UCSD-AML1 (cell line): ENCODE measurements around the gene TRIM49D2.
"Not testable (repeated sequence)": the region's sequence is repeated elsewhere in the genome, so short reads cannot be mapped to it uniquely, and the experiment has no call there.

Source experiments
- DNase-seq: peaks from one replicate; lab custom pipeline; 2025; ENCODE audit not compliant: unreplicated experiment; lab: John Stamatoyannopoulos, UW

TRIM49D2 gene, protein sequence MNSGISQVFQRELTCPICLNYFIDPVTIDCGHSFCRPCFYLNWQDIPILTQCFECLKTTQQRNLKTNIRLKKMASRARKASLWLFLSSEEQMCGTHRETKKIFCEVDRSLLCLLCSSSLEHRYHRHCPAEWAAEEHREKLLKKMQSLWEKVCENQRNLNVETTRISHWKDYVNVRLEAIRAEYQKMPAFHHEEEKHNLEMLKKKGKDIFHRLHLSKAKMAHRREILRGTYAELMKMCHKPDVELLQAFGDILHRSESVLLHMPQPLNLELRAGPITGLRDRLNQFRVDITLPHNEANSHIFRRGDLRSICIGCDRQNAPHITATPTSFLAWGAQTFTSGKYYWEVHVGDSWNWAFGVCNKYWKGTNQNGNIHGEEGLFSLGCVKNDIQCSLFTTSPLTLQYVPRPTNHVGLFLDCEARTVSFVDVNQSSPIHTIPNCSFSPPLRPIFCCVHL

DNA sequence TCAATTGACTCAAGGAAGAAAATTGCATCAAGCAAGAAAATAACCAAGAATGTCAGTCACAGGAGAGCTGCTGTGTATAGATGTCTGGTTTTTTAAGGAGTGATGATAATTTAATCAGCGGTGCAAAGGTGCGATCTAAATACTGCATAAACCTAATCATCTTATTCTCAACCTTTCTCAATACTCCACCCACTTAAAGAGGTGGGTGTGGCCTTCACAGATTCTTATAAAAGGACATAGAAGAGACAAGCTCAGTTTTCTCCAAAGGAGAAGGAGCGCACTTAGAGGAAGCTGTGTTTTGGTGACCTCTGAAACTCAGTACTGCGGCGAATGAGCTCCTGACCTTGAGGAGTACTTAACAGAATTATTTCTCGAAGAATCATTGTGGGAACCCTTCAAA, at the start of gene TRIM49D2:
Gene TRIM49D2, plus strand, starts transcription at position 301 of the 400 bp plus-strand sequence. CDS start 2,698 bp downstream, outside the sequence.
- DNase-seq, result not testable (repeated sequence)

DNA sequence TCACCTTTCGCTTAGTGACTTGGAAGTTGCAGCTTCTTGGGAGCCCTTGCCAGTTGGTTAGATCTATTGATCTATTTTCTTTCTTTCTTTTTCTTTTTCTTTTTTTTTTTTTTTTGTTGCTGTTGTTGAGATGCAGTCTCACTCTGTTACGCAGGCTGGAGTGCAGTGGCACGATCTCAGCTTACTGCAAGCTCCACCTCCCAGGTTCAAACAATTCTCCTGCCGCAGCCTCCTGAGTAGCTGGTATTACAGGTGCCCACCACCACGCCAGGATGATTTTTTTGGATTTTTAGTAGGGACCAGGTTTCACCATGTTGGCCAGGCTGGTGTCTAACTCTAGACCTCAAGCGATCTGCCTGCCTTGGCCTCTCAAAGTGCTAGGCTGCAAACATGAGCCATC, 46.4 kb upstream of the TRIM49D2 start:
- DNase-seq, result not testable (repeated sequence)

DNA sequence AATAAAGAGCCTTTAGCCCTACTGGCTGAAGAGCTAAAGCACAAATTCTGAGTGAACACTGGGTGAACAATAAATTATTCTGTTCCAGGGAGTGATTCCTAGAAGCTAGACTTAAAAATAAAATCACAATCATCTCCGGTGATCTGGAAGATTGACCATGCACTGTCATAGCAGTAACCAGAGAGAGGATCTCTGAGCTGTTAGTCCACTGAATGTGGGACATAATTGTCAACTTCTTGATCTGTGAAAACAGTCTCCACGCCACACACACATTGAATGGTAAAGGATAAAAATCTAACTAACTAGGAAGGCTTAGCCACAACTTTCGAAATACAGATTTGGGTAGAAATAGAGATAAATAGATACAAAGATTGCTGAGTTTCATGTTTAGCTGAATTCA, 30.6 kb upstream of the TRIM49D2 start:
- not testable (repeated sequence) for DNase-seq

DNA sequence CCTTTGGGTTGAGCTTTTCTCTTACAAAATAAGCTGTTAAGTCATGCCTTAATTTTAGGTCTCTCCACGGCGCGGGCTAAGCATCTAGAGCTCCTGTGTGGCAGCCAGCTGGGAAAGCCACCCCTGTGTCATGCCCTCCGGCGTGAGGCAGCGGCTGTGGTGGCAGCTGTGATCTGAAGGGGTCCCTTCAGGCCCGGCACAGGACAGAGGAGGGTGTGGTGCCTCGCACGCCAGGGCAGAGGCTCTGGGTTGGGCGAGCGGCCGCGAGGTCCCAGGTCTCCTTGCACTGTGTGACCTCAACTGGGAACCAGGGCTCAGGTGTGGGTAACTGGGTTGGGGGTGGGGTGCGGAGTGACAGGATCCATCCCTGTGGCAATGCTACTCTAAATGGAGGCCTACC, 23.1 kb upstream of the TRIM49D2 start:
- not testable (repeated sequence) for DNase-seq

DNA sequence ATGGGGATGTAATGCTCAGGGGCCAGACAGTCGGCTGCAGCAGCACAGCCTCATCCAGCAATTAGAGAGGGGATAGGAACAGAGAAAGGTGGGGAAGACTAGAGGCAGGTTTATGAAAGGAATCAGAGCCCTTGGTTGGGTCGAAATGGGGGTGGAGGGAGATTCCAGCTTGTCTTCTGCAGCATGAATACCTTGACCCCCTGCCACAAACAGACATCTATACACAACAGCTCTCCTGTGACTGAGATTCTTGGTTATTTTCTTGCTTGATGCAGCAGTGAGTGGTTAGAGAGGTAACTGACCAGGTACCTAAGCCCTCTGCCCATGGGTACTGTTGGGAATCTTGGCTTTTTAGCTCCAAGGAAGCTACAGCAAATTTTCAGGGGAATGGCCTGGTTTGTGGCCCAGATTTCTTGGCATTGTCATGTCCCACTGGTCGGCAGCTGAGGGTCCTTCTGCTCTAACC, 1.6 kb upstream of the TRIM49D2 start, which contains the start of gene TRIM49D1:
Gene TRIM49D1, minus strand, starts transcription at position 51 of the 466 bp plus-strand sequence. CDS start 4,535 bp downstream, outside the sequence.
- no peak for DNase-seq

DNA sequence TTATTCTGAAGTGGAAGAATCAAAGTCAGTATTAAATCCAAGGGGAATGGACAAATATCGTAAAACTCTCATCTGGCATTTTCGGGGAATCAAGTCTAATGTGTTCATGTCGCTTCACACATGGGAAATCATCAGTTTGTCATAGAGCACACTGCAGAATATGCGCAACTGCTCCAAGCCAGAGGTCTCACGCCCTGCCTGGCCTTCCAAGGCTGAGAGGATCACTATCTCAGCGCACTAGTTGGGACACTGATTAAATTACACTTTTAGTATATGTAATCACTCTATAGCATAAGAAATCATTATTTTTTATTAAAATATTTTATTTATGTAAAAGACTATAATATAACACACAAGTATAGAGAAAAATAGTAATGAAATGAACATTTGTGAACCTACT, 37.0 kb downstream of the TRIM49D2 start:
- not testable (repeated sequence) for DNase-seq

DNA sequence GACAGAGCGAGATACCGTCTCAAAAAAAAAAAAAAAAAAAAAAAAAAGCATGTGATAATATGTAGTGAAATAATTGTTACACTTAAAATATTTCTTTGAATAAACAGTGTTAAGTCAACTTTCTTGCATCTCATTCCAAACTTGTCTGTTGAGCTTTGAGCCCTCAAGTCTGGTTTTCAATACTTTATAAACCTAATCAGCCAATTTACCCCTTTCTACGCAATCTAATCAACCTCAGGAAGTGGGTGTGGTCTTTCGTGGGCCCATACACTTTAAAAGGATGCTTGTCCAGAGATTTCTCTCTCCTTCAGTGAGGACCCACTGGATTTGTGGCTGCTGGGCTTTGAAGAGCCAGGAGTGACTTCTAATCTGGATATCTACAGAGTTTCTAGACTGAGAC, 41.9 kb downstream of the TRIM49D2 start, which contains the start of gene TRIM64:
Gene TRIM64, plus strand, starts transcription at position 301 of the 400 bp plus-strand sequence. CDS start 2,467 bp downstream, outside the sequence.
- DNase-seq, result not testable (repeated sequence)
